Heart right ventricle (tissue), 16 donors: Measurements from ENCODE around the gene BHMT2. TPM values are rescaled to one million over a fixed set of nuclear protein-coding genes. Genes with fewer than 3 reads are reported as not detected.

Source experiments
- ATAC-seq, 8 donors: fragments of 200-7000 bp; cut with Tn5 transposase; one replicate each; pipeline ENCODE4 v1.9.1; 2020; ENCODE audit warnings: mild to moderate bottlenecking in 8 of 8, moderate library complexity in 8 of 8, moderate number of reproducible peaks in 1 of 8
- DNase-seq, 2 donors: peaks; one replicate each; pipeline ENCODE4 v3.0.0-alpha.2; 2020
- H3K27ac ChIP-seq, 10 donors: fragments of 200-600 bp; sonication (generic) in 2 of 10; one replicate each; pipeline versions ENCODE4 v1.5.0 to v1.8.0; 2020 to 2022; ENCODE audit warnings: mild to moderate bottlenecking in 3 of 10
- H3K27me3 ChIP-seq, 7 donors: fragments of 200-600 bp; one replicate each; pipeline ENCODE4 v1.8.0; 2021 to 2022; ENCODE audit warnings: mild to moderate bottlenecking in 2 of 7
- H3K36me3 ChIP-seq, 9 donors: fragments of 200-600 bp; sonication (generic) in 1 of 9; one replicate each; pipeline versions ENCODE4 v1.5.0 to v1.8.0; 2020 to 2022; ENCODE audit warnings: mild to moderate bottlenecking in 2 of 9
- H3K4me1 ChIP-seq, 9 donors: fragments of 200-600 bp; sonication (generic) in 1 of 9; one replicate each; pipeline versions ENCODE4 v1.5.0 to v1.8.0; 2020 to 2022; ENCODE audit warnings: mild to moderate bottlenecking in 4 of 9
- H3K4me3 ChIP-seq, 10 donors: fragments of 200-600 bp; sonication (generic) in 2 of 10; one replicate each; pipeline versions ENCODE4 v1.5.0 to v1.8.0; 2020 to 2022; ENCODE audit warnings: mild to moderate bottlenecking in 7 of 10, moderate library complexity in 2 of 10
- H3K9me3 ChIP-seq, 11 donors: fragments of 200-600 bp in 10 of 11; sonication (generic) in 2 of 11; one replicate each; pipeline versions ENCODE4 v1.5.0 to v1.8.0; 2013 to 2022; ENCODE audit warnings: mild to moderate bottlenecking in 2 of 11, control low read depth in 1 of 11, moderate library complexity in 1 of 11
- WGBS, 2 donors: extraction: QIAGEN DNeasy Blood & Tissue Kit; methylation state at CpG; one replicate each; pipeline ENCODE4 v1.1.7; 2013; ENCODE audit warnings: inconsistent platforms in 1 of 2; 5-methylcytosine and 5-hydroxymethylcytosine counted together
- intact Hi-C, 10 donors: fragments of 100-400 bp; cut with DNase I; formaldehyde crosslinking; loops; one replicate each; pipeline versions ENCODE4 v1.11.1 to v1.14.2; 2022
- polyA plus RNA-seq, 2 donors: library from polyadenylated mRNA; stranded (reverse); fragments of 200-250 nt; gene quantifications; one replicate each; pipeline ENCODE4 v1.2.3, GENCODE V29; 2013
- total RNA-seq, 10 donors: library from RNA; stranded (reverse); fragmentation: NEBNext Ultra II Directional in 3 of 10; extraction: Animal tissue kit (Norgen Biotek cat#: 25700) in 3 of 10; gene quantifications; one replicate each; pipeline versions ENCODE4 v1.2.1 to v1.2.4, GENCODE V29; 2021 to 2023
- TF ChIP-seq, protein P1 (sequence below), 9 donors: fragments of 200-600 bp; sonication (generic) in 2 of 9; IDR thresholded peaks; one replicate each; pipeline versions ENCODE4 v1.5.0 to v1.8.0; 2021 to 2022; ENCODE audit warnings: antibody characterized with exemption in 9 of 9, mild to moderate bottlenecking in 5 of 9, moderate library complexity in 1 of 9
- donor health status: Arrhythmogenic right ventricular cardiomyopathy.
- donor health status: ischemic (EF 13 %, LVEDD 7.1; RV severe dilation, severe dysfunction).
- donor health status: healthy with polysubstance abuse.
- donor health status: DM: no; HTN: yes; CAD: no.
- donor health status: DM: no; HTN: no; CAD: no.
- donor health status: ischemic (EF 25% LVEDD 6.9; RV normal size, moderate dysfunction).
- donor health status: ischemic (EF 25% LVEDD 5.7; RV mildly dilated, moderate dysfunction).
- donor health status: healthy.
- donor health status: DM: yes; HTN: yes; CAD: no.
- donor health status: Ischemic cardiomyopathy.
- donor health status: ischemic (EF 35%, LVEDD 5.7; RV mildly dilated, moderate dysfunction).
- donor health status: nonischemic (EF 11% LVEDD 7.7; RV severe dilation, severe dysfunction).
- donor health status: DM: yes; HTN: yes; CAD: no.
- donor health status: PGD.
- donor health status: ischemic (EF 29% LVEDD 5.4; RV normal size, mild dysfunction).
- donor health status: nonischemic (EF 23%, LVEDD 6.1; RV moderate dilation, normal function).

The BHMT2 gene
- total and polyA plus RNA-seq, 12 donors, result 1.2 to 19.6 (median 7.4) TPM

DNA sequence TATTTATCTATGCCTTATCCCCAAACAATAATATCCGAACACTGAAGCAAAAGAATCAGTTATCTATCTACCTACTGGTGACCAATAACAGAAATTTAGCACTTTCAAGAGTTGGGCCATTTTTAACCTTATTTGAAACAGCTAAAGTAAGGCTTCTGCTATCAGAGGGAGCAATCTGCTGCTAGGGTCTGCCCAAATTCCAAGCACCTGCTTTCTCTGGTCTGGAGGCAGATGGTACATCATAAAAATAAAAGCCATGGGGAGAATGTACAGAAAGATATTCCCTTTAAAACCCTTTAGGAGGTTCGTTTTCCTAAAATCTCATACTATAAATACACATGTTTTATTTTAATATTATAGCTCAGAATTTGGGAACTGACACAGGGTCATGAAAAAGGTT is 46.8 kb upstream of the BHMT2 start:
- TF ChIP-seq, protein P1, sequence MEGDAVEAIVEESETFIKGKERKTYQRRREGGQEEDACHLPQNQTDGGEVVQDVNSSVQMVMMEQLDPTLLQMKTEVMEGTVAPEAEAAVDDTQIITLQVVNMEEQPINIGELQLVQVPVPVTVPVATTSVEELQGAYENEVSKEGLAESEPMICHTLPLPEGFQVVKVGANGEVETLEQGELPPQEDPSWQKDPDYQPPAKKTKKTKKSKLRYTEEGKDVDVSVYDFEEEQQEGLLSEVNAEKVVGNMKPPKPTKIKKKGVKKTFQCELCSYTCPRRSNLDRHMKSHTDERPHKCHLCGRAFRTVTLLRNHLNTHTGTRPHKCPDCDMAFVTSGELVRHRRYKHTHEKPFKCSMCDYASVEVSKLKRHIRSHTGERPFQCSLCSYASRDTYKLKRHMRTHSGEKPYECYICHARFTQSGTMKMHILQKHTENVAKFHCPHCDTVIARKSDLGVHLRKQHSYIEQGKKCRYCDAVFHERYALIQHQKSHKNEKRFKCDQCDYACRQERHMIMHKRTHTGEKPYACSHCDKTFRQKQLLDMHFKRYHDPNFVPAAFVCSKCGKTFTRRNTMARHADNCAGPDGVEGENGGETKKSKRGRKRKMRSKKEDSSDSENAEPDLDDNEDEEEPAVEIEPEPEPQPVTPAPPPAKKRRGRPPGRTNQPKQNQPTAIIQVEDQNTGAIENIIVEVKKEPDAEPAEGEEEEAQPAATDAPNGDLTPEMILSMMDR (IDR thresholded peaks at IDR 0.05), result no peak
- WGBS, 2 donors, result 91 to 92% methylated on average over 2 of the region's 2 CpGs
- no peaks in the 10 kb centered on the region for H3K9me3 ChIP-seq
- ATAC-seq (no peak), DNase-seq (no peak)
- peaks cover 0 to 19% (median 8%) of the 10 kb centered on the region in 9 donors for H3K4me1 ChIP-seq
- H3K27me3 ChIP-seq, result peaks cover 0 to 17% (median 0%) of the 10 kb centered on the region in 7 donors
- no peaks in the 10 kb centered on the region for H3K36me3 ChIP-seq
- no peak overlapping the region for H3K27ac ChIP-seq
- H3K4me3 ChIP-seq, result no peak overlapping the region
- intact Hi-C loops, result loop anchor here in 9 of 10 donors (1.0 to 10.0 kb wide), 6 partner anchors 111 to 1062 kb away; no protein-coding TSS in a partner anchor

DNA sequence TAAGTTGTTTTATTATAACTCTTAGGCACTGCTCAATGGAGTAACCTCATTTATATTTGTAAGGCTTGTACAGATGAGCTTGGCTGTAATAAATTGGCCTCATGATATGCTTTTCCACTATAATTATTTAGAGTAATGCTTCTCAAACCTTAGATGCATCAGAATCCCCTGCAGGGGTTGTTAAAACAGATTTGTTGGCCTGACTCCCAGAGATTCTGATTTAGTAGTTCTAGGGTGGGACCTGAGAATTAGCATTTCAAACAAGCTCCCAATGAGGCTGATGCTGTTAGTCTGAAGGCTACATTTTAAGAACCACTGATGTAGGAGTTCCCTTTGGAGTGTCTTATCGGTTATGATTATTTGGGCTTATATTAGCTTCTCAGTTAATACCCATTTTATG is 46.2 kb upstream of the BHMT2 start:
- TF ChIP-seq, protein P1 (IDR thresholded peaks at IDR 0.05), result no peak
- intact Hi-C loops, result loop anchor here in 9 of 10 donors (5.0 to 10.0 kb wide), 5 partner anchors 439 to 1061 kb away; no protein-coding TSS in a partner anchor
- Histone ChIP-seq H3K27me3 (peaks cover 0 to 17% (median 0%) of the 10 kb centered on the region in 7 donors), H3K27ac (no peak overlapping the region), H3K9me3 (no peaks in the 10 kb centered on the region), H3K4me1 (peaks cover 0 to 19% (median 8%) of the 10 kb centered on the region in 9 donors), H3K36me3 (no peaks in the 10 kb centered on the region), H3K4me3 (no peak overlapping the region)
- DNase-seq, result no peak
- WGBS, 2 donors, result 91% methylated on average over 1 of the region's 1 CpG
- no peak for ATAC-seq

DNA sequence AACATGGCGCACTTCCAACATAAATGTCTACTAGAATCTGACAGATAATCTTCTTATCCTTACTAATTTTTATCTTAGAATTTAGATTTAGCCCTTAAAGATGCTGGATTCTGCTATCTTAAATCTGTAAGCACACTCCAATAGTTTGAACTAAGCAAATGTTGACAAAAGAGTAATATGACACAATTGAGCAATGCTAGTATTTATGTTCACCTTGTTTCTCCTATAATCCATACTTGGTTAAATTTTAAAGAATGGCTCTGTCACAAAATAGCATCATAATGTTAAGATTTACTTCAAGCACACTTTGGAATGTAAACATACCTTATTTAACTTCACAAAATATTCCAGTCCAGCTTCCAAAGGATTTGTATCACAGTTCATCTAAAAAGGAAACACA is 45.6 kb upstream of the BHMT2 start:
- ATAC-seq (no peak), DNase-seq (no peak)
- no peaks in the 10 kb centered on the region for H3K9me3 ChIP-seq
- H3K27ac ChIP-seq, result no peak overlapping the region
- H3K27me3 ChIP-seq, result peaks cover 0 to 17% (median 0%) of the 10 kb centered on the region in 7 donors
- no peak overlapping the region for H3K4me3 ChIP-seq
- H3K4me1 ChIP-seq, result peaks cover 0 to 19% (median 8%) of the 10 kb centered on the region in 9 donors
- intact Hi-C loops, result loop anchor here in 9 of 10 donors (1.0 to 10.0 kb wide), 7 partner anchors 109 to 1061 kb away; no protein-coding TSS in a partner anchor
- H3K36me3 ChIP-seq, result no peaks in the 10 kb centered on the region
- 95 to 96% methylated on average over 1 of the region's 1 CpG for WGBS, 2 donors
- TF ChIP-seq, protein P1 (IDR thresholded peaks at IDR 0.05), result no peak

DNA sequence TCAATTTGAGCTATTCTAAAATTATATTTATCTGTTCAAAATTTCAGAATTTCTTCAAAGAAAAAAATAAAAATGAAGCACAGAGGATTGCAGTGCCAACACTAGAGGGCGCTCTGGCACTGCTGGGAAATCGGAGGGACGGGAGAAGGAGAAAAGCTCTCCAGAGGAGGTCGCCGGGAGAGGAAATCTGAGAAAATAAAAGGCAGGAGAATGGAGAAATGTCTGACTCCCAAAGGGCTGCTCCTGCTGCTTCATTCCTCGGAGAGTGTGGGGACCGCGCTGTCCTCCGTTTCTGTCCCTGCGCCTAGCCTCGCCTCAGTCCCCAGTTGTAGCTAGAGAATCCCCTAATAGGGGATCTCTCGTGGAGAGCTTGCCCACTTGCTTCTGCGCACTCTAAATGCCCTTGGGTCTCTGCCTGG is 44.5 kb upstream of the BHMT2 start:
- DNase-seq (peak; percentile 53 to 59), ATAC-seq (peak in 6 of 8 donors; percentile 55 to 68 (median 60))
- TF ChIP-seq, protein P1 (IDR thresholded peaks at IDR 0.05), result peak; percentile 93 to 98 (median 97)
- intact Hi-C loops, result loop anchor here in 9 of 10 donors (1.0 to 10.0 kb wide), 10 partner anchors 82 to 1060 kb away; partner anchors contain the start of gene BHMT (in 2 of the 9)
- WGBS, 2 donors, result 4 to 9% methylated on average over 13 of the region's 13 CpGs
- Histone ChIP-seq H3K36me3 (no peaks in the 10 kb centered on the region), H3K27ac (no peak overlapping the region), H3K9me3 (no peaks in the 10 kb centered on the region), H3K27me3 (peaks cover 0 to 13% (median 0%) of the 10 kb centered on the region in 7 donors), H3K4me1 (peaks cover 0 to 19% (median 8%) of the 10 kb centered on the region in 9 donors), H3K4me3 (peak overlapping the region in 9 of 10 donors; percentile 12 to 48 (median 38))
